Fibroblast of pulmonary artery (primary cell): ENCODE measurements around the gene AUTS2.

ENCODE experiments used
- DNase-seq: peaks from one replicate; pipeline ENCODE4 v3.0.0-alpha.2; 2010; ENCODE audit warnings: low read depth
- H3K4me3 ChIP-seq: replicated peaks from 2 replicates; pipeline ENCODE4 v1.5.1; 2011; ENCODE audit warnings: low read depth, mild to moderate bottlenecking, control low read depth, low read length, moderate library complexity
- TF ChIP-seq, protein P1 (sequence below): IDR thresholded peaks from 2 replicates; pipeline ENCODE4 v1.5.1; 2011; ENCODE audit warnings: mild to moderate bottlenecking, control low read depth, low read length, inconsistent platforms; ENCODE audit errors: missing control alignments

Gene AUTS2

DNA sequence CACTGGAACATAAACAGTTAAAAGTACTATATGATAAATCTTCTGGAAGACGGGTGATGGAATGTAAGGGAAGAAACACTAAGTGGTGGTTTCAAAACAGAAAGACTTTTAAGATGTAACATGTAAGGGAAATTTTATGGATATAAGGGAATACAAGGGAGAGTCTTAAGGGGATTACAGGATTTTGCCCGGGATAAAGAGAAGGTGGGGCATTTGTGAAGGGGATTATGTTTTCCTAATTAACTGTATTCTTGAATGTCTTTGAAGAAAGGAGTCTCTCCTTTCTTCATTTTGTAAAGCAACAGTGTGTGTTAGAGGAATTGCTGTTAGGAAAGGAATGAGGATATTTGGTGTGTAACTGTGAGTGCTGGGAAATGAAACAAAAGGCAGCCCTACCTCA, 745.2 kb downstream of the AUTS2 start:
- H3K4me3 ChIP-seq: no peak overlapping the region
- TF ChIP-seq, protein P1, sequence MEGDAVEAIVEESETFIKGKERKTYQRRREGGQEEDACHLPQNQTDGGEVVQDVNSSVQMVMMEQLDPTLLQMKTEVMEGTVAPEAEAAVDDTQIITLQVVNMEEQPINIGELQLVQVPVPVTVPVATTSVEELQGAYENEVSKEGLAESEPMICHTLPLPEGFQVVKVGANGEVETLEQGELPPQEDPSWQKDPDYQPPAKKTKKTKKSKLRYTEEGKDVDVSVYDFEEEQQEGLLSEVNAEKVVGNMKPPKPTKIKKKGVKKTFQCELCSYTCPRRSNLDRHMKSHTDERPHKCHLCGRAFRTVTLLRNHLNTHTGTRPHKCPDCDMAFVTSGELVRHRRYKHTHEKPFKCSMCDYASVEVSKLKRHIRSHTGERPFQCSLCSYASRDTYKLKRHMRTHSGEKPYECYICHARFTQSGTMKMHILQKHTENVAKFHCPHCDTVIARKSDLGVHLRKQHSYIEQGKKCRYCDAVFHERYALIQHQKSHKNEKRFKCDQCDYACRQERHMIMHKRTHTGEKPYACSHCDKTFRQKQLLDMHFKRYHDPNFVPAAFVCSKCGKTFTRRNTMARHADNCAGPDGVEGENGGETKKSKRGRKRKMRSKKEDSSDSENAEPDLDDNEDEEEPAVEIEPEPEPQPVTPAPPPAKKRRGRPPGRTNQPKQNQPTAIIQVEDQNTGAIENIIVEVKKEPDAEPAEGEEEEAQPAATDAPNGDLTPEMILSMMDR: no peak
- no peak for DNase-seq

DNA sequence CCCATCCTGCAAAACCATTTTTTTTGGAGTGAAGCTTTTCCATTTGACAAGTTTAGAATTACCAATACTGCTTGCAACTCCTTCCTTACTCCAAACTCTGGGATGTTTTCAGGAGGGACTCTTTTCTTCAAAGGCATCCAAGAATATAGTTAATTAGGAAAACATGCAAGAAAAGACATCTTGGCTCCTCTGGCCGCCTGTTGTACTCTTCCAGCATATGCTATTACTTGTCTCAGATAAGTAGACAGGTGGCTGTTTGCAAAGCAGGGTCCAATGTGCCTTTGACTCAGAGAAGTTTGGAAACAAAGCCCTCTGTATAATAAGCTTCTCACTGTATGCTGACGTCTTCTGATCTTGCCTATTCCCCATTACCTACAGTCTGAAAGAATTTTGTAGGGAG, 746.5 kb downstream of the AUTS2 start:
- DNase-seq: no peak
- H3K4me3 ChIP-seq: no peak overlapping the region
- TF ChIP-seq, protein P1: no peak

DNA sequence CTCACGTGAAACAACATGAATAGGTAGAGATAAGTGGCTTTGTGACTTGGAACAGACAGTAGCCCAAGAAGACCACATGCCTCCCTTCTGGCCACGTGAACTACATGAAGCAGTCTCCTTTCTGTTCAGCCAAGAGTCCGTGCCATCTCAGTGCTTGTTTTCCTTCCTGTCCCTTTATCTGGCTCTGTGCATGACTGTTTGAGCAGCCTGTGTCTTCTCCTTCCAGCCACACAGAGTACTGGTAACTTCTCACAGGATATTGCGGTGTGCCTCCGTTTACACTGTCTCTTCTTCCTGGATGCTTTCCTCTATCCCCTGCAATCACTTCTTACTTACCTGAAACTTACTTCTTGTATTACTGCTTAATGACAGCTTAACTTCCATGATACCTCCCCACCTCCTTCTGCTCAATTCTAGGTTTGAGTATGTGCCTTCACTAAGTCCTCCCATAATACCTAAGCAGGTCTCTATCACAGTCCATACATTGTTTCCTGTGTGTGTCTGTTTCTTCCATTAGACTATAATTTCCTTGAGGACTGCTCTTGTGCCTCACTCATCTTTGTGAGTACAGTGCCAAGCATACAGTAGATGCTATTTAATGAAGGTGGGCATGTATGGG, 748.7 kb downstream of the AUTS2 start:
- TF ChIP-seq, protein P1: no peak
- H3K4me3 ChIP-seq: no peak overlapping the region
- DNase-seq: no peak

DNA sequence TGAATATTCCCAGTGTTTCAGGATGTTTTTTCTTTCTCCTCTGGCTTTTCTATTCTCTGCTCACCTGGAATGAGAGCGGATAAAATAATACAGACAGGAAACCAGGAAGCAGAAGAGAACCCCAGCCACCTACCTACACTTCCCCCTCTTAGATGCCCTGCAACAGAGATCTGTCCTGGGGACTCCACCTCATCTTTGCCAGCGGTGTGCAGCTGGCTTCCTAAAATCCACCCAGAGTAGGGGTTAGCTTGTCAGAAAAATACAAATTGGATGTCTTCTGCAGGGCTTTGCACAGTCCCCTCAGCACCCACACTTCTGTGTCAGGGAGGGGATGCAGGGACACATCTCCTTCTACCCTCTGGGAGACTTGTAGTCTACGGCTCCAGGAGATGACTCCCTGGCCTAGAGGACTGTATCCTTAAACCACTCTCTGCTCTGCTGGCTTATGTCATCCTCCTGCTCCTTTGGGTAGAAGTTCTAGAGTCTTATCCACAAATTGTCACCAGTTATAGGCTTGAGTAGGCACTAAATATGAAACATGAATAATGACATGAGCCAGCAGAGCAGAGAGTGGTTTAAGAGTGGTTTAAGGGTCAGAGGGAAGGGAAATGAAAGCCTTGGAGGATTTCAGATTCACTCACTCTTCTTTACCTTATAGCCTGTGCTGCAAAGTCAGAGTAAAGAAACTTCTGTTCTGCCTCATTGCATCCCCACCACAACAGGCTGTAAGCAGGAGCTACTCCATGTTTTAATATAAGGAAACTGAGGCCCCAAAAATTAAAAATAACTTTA, 749.4 kb downstream of the AUTS2 start:
- TF ChIP-seq, protein P1: no peak
- H3K4me3 ChIP-seq: no peak overlapping the region

DNA sequence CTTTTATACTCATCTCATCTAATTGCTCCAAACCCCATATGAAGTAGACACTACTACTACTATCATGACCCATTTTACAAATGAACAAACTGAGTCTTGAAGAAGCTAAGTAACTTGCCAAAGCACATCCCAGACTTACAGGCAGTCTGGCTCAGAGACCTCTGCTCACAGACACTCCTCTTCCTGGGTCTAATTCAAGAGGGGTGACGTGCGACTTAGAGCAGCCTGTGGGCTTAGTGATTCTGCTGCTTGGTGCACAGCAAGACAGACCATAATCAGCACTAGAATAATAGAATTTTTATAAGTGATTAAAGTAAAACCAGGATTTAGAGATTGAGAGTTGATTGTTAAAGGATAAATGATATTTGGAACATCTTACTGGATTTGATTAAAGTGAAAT, 750.8 kb downstream of the AUTS2 start:
- TF ChIP-seq, protein P1: no peak
- DNase-seq: no peak
- H3K4me3 ChIP-seq: no peak overlapping the region

More for the DNA sequence above, 749.4 kb downstream of the AUTS2 start:
- DNase-seq: no peak

DNA sequence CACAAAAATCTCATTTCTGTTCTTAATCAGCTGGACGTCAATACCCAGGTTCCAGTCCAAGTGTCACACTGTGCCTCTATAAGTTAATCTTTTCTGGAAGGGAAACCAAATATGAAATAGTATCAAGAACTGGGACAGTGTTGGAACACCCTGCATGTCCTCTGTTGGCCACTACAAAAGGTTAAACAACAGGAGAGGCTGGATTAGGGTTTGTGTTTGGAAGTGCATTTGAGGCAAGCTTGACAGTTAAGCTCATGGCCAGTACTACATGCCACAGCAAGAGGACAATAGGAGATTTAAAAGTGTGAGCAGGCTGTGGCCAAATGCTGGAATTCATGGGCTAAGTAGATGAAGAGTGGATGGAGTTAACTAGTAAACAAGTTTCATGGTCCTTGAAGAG, 751.5 kb downstream of the AUTS2 start:
- no peak overlapping the region for H3K4me3 ChIP-seq
- TF ChIP-seq, protein P1: no peak
- DNase-seq: no peak

DNA sequence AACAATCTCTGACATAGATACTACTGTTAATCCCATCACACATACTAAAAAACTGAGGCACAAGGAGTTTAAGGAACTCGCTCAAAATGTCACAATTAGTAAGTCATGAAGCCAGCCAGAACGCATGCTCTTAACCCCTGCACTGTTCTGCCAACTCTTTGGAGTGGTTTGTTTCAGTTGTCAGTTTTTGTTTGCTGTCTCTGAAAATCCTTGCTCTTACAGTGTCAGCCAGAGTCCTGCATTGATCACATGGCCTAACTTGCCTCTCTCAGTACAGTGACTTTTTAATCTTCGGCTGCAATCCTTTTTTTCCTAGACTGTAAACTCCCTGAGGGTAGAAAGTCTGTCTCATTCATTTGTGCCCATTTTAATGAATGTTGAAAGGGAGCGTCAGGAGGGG, 753.8 kb downstream of the AUTS2 start:
- DNase-seq: no peak
- H3K4me3 ChIP-seq: no peak overlapping the region
- TF ChIP-seq, protein P1: no peak
